HG03066 (cell line): ENCODE results near the gene RPL29.
A peak's percentile ranks its signal among the peaks of the same experiment; 100 is the strongest.
"Not testable (repeated sequence)": the region's sequence is repeated elsewhere in the genome, so short reads cannot be mapped to it uniquely, and the experiment has no call there.

Experiments
- ATAC-seq: cut with Tn5 transposase; IDR thresholded peaks from one replicate; pipeline ENCODE4 v1.9.1; 2021; ENCODE audit warnings: low read depth; ENCODE audit not compliant: unreplicated experiment

Gene RPL29

GRCh38 chr3:51995346-51996163 is at the start of gene RPL29:
TSS of gene RPL29 (minus strand) at chr3:51995895. CDS start at chr3:51995461, 434 bp downstream.
- ATAC-seq = peak; percentile 92

DNA sequence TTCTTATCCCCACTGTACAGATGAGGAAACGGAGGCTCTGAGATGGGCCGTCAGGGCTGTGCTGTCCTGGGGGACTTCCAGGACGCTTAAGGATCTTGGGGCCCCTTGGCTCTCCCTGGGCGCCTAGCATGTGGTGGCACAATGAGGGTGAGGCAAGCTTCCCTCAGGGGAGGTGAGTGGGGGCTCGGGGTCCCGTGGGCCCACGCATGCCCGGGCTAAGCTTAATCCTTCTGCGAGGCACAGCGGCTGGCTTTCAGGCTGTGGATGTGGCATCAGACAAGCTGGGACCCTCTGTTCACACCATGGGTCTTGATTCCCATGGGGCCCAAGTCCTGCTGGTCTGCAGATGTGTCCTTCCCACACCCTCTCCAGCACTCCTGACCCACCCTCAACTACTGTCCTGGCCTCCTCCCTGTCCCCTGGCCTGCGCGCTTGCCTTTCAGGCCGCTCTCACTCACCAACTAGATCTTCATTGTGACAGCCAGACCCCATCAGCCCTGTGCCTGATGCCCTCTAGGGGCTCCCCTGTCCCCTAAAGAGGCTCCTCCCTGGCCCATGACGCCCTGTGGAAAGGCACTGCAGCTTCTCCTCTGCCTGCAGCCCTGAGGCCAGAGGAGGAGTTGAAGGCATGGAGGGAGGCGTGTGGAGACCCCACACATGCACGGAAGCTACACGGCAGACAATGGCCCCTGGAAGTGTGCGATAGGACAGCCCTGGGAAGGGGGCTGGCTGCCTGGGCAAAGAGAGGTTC is 49.3 kb upstream of the RPL29 start:
- no peak for ATAC-seq

DNA sequence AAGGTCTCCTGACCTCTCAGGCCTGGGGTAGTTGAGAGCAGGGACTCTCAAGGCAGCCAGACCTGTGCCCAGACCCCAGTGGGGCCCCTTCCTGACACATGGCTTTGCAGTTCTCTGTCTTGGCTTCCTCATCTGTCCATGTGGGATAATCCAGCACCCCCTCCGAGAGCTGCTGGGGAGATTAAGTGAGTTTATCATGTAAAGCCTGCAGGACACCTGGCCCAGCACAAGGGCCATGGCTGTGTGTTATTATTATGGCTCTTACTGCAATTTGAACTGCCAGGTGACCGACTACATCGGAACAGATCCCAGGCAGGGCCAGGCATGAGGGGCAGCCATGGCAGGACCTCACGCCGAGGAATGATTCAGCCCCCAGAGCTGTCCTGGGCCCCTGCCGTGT is 48.1 kb upstream of the RPL29 start:
- no peak for ATAC-seq

- ATAC-seq = not testable (repeated sequence)
These were observed 47.3 kb upstream of the RPL29 start for GRCh38 chr3:52043039-52043438.

GRCh38 chr3:52041118-52041731 is 45.5 kb upstream of the RPL29 start:
- ATAC-seq = no peak

- no peak for ATAC-seq
These were observed 44.9 kb upstream of the RPL29 start for GRCh38 chr3:52040600-52040999.

GRCh38 chr3:52039846-52040245 is 44.2 kb upstream of the RPL29 start:
- no peak for ATAC-seq

GRCh38 chr3:52039426-52039825 is 43.7 kb upstream of the RPL29 start:
- no peak for ATAC-seq

- no peak for ATAC-seq
These were observed 42.5 kb upstream of the RPL29 start for GRCh38 chr3:52038227-52038626.

DNA sequence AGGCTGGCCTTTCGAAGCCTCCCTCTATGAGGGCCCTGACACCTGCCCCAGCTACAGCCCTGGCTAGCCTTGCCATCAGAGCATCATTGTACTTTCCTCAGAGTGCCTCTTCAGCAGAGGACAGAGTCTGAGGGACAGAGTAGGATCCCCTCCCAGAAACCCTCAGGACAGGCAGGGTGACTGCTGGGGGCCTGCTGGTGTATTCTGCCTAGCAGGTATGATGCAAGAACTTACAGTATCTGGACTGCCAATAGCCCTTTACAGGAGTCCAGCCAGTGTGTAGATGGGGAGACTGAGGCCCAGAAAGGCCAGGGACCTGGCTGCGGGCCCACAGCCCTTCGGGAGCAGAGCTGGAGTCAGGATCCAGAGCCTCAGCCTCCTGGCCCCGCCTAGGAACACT is 41.6 kb upstream of the RPL29 start:
- no peak for ATAC-seq

DNA sequence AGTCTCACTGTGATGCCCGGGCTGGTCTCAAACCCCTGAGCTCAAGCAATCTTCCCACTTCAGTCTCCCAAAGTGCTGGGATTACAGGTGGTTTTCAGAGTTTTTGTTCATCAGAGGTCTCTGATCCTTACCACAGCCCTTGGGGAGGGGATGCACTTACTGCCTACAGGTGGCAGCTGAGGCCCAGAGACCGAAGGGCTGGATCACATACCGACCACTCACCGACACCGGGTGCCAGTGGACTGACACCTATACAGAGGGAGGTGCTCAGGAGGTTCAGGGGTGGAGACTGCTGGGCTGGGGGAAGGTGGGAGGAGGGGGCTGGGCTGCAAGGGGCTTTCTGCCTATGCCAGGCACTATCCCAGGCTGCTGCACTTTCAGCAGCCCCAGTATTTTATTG is 41.1 kb upstream of the RPL29 start:
- ATAC-seq = no peak

- peak; percentile 50 for ATAC-seq
These were observed 40.6 kb upstream of the RPL29 start for GRCh38 chr3:52036222-52036694.

DNA sequence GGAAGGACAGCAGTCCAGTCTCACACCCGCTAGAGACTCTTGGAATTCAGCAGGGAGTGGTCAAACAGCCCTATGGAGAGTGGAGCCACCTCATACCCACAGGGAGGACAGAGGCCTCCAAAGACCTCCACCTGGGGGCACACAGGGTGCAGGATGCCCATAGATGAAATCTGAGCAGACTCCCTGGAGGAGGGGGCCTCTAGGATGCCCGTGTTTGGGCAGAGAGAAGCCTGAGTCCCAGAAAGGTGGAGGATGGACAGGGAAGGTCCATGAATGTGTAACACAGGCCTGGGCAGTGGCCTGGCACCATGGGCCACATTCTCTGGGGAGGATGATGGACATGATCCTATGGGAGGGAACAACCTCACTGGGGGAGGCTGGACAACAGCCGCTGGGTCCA is 39.0 kb upstream of the RPL29 start:
- no peak for ATAC-seq

- no peak for ATAC-seq
These were observed 38.5 kb upstream of the RPL29 start for GRCh38 chr3:52034212-52034611.

GRCh38 chr3:52033748-52034147 is 38.1 kb upstream of the RPL29 start:
- ATAC-seq = not testable (repeated sequence)

DNA sequence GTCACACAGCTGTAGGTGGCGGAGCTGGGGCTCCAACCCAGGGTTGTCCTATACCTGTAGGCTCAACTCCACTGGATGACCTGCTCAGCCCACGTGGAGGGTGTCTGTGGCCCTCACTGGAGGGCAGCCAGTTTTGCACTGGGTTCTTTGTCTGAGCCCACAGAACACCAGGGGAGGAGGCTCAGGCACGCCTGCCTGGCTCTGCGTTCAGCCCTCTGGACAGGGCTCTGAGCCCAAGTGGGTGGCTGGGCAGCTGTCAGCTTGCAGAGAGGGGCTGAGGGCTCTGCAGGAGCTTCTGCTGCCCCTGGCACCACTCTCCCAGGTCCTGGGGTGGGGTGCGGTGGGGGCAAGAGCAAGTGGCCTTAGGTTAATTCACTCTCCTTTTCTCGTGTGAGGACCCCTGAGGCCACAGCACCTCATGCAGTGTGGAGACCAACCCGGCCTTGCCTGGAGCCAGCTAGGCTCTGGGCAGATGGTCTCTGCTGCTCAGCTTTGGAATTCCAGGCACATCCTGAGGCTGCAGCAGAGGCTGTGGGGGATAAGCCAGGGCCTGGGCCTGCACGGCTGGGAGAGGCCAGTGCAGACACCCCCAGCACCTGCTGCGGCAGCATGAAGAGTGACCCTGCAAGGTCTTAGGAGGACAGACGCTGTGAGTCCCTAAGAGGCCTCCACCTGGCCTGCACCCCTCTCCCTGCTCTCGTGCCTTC is 37.2 kb upstream of the RPL29 start:
- ATAC-seq = no peak

- ATAC-seq = no peak
These were observed 36.2 kb upstream of the RPL29 start for GRCh38 chr3:52031896-52032295.

- ATAC-seq = no peak
These were observed 35.1 kb upstream of the RPL29 start for GRCh38 chr3:52030714-52031310.

DNA sequence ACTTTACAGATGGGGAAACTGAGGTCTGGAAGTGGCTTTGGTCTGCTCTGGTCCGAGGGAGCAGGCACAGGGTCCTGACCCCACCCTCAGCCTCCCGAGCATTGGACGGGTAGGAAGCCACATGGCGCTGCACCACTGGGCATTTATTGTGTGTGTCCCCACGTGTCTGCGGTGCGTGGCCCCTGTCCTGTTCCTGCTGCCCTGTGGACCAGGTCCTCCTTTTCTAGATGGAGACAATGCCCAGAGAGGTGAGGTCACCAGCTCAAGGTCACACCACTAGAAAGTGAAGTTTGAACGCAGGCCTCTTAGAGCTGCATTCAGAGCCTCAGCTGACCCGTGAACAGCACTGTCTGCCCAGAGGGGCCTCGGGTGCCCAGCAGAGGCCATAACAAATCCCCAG is 33.8 kb upstream of the RPL29 start:
- ATAC-seq = no peak

GRCh38 chr3:52029053-52029452 is 33.4 kb upstream of the RPL29 start:
- no peak for ATAC-seq
